SK-N-SH (cell line): ENCODE measurements around the gene FAM110A. TPM values are rescaled to one million over a fixed set of nuclear protein-coding genes. Genes with fewer than 3 reads are reported as not detected.

Experiments
- CTCF ChIA-PET: fragments of 300-600, 350-600 bp; formaldehyde crosslinking; extraction: SDS; loops from one replicate; lab custom pipeline; 2021; lab: Yijun Ruan, JAX
- POLR2A ChIA-PET: fragments of 350-600 bp; sonication (Branson Sonifier 250); formaldehyde crosslinking; extraction: SDS; loops from one replicate; lab custom pipeline; 2020; ENCODE audit warnings: antibody characterized with exemption, inconsistent platforms; lab: Yijun Ruan, JAX
- DNase-seq: peaks from one replicate; pipeline ENCODE4 v3.0.0; 2012
- H2AFZ ChIP-seq: fragments of 200-600 bp; sonication (generic); 2 replicates; pipeline ENCODE4 v1.8.1; 2016; ENCODE audit warnings: antibody characterized with exemption, mild to moderate bottlenecking, low read depth
- H3F3A ChIP-seq: fragments of 200-600 bp; sonication (generic); replicated peaks from 2 replicates; pipeline ENCODE3; 2016; ENCODE audit warnings: antibody characterized with exemption, mild to moderate bottlenecking; ENCODE audit not compliant: insufficient read depth
- H3K27ac ChIP-seq, 2 experiments: fragments of 200-500 bp in 1 of 2; fragments of 200-600 bp in 1 of 2; sonication (Bioruptor generic) in 1 of 2; sonication (generic), shearing (Covaris generic) in 1 of 2; 2 replicates each; pipeline versions ENCODE4 v1.5.1 to v1.6.1; 2014 to 2016; ENCODE audit warnings: low read depth in 2 of 2, inconsistent platforms in 1 of 2, low read length in 1 of 2, mild to moderate bottlenecking in 1 of 2, mixed read lengths in 1 of 2
- H3K27me3 ChIP-seq: fragments of 200-600 bp; sonication (generic), shearing (Covaris generic); 2 replicates; pipeline ENCODE4 v1.6.1; 2016; ENCODE audit warnings: mixed run types; ENCODE audit not compliant: insufficient read depth
- H3K36me3 ChIP-seq, 2 experiments: fragments of 200-500 bp in 1 of 2; fragments of 200-600 bp in 1 of 2; sonication (Bioruptor generic) in 1 of 2; sonication (generic) in 1 of 2; replicated peaks in 1 of 2; 2 replicates each; pipeline versions ENCODE3 to v1.5.1; 2014 to 2016; ENCODE audit warnings: low read length in 1 of 2, mild to moderate bottlenecking in 1 of 2; ENCODE audit not compliant: insufficient read depth in 2 of 2, control insufficient read depth in 1 of 2
- H3K4me1 ChIP-seq, 2 experiments: fragments of 200-500 bp in 1 of 2; fragments of 200-600 bp in 1 of 2; sonication (Bioruptor generic) in 1 of 2; sonication (generic), shearing (Covaris generic) in 1 of 2; 2 replicates each; pipeline versions ENCODE4 v1.5.1 to v1.6.1; 2014 to 2016; ENCODE audit warnings: low read depth in 1 of 2, low read length in 1 of 2, mixed run types in 1 of 2; ENCODE audit not compliant: insufficient read depth in 2 of 2, control insufficient read depth in 1 of 2
- H3K4me2 ChIP-seq: fragments of 200-600 bp; sonication (generic), shearing (Covaris generic); 2 replicates; pipeline ENCODE4 v1.6.1; 2017; ENCODE audit warnings: mixed run types
- H3K4me3 ChIP-seq, 2 experiments: fragments of 200-500 bp in 1 of 2; fragments of 200-600 bp in 1 of 2; sonication (Bioruptor generic) in 1 of 2; sonication (generic), shearing (Covaris generic) in 1 of 2; 2 replicates each; pipeline versions ENCODE4 v1.5.1 to v1.8.1; 2014 to 2016; ENCODE audit warnings: low read depth in 2 of 2, inconsistent platforms in 1 of 2, low read length in 1 of 2, mild to moderate bottlenecking in 1 of 2, mixed read lengths in 1 of 2, moderate library complexity in 1 of 2
- H3K79me2 ChIP-seq: fragments of 200-600 bp; sonication (generic); 2 replicates; pipeline ENCODE4 v1.8.1; 2017; ENCODE audit warnings: mild to moderate bottlenecking; ENCODE audit not compliant: insufficient read depth
- H3K9ac ChIP-seq: fragments of 200-600 bp; sonication (generic); 2 replicates; pipeline ENCODE4 v1.6.1; 2017; ENCODE audit warnings: mixed run types
- H3K9me2 ChIP-seq: fragments of 200-600 bp; sonication (generic); 2 replicates; pipeline ENCODE4 v1.6.1; 2017; ENCODE audit warnings: mixed run types
- H3K9me3 ChIP-seq: fragments of 200-600 bp; sonication (generic); 2 replicates; pipeline ENCODE4 v1.6.1; 2017; ENCODE audit warnings: mixed run types, mild to moderate bottlenecking, moderate library complexity
- H4K20me1 ChIP-seq: fragments of 200-600 bp; sonication (generic); 2 replicates; pipeline ENCODE4 v1.6.1; 2017; ENCODE audit warnings: mild to moderate bottlenecking, mixed run types; ENCODE audit not compliant: insufficient read depth
- CTCF ChIP-seq: fragments of 200-600 bp; sonication (generic); IDR thresholded peaks from 2 replicates; pipeline ENCODE4 v1.6.1; 2017; ENCODE audit warnings: antibody characterized with exemption, mild to moderate bottlenecking, moderate library complexity
- ELF1 ChIP-seq: IDR thresholded peaks from 2 replicates; pipeline ENCODE4 v1.4.0; 2012
- EZH2phosphoT487 ChIP-seq: fragments of 200-600 bp; sonication (generic); IDR thresholded peaks from 2 replicates; pipeline ENCODE4 v1.6.1; 2017; ENCODE audit warnings: low read depth, mixed run types, mild to moderate bottlenecking, antibody characterized with exemption, moderate library complexity, borderline replicate concordance
- FOSL2 ChIP-seq: IDR thresholded peaks from 2 replicates; pipeline ENCODE4 v1.4.0; 2012; ENCODE audit warnings: low read depth, mild to moderate bottlenecking, moderate library complexity, borderline replicate concordance
- GABPA ChIP-seq: IDR thresholded peaks from 2 replicates; pipeline ENCODE4 v1.4.0; 2012; ENCODE audit warnings: low read depth, mild to moderate bottlenecking
- IRF3 ChIP-seq: fragments of 150-350 bp; IDR thresholded peaks from 2 replicates; pipeline ENCODE4 v1.6.1; 2016; ENCODE audit warnings: mild to moderate bottlenecking, low read depth, low read length
- JUND ChIP-seq: IDR thresholded peaks from 2 replicates; pipeline ENCODE4 v1.4.0; 2012
- MEF2A ChIP-seq: IDR thresholded peaks from 2 replicates; pipeline ENCODE4 v1.4.0; 2012; ENCODE audit warnings: low read depth, borderline replicate concordance
- MXI1 ChIP-seq: IDR thresholded peaks from 2 replicates; pipeline ENCODE4 v1.6.1; 2012; ENCODE audit warnings: mild to moderate bottlenecking, low read depth, low read length, improper control_type of control experiment
- NFIC ChIP-seq: IDR thresholded peaks from 2 replicates; pipeline ENCODE4 v1.4.0; 2012; ENCODE audit warnings: borderline replicate concordance
- NRF1 ChIP-seq: IDR thresholded peaks from 2 replicates; pipeline ENCODE4 v1.6.1; 2012; ENCODE audit warnings: low read depth, mild to moderate bottlenecking, low read length
- PBX3 ChIP-seq: IDR thresholded peaks from 2 replicates; pipeline ENCODE4; 2012
- POLR2AphosphoS5 ChIP-seq: IDR thresholded peaks from 2 replicates; pipeline ENCODE4 v1.6.1; 2012; ENCODE audit warnings: low read depth, low read length
- RAD21 ChIP-seq: IDR thresholded peaks from 2 replicates; pipeline ENCODE4 v1.6.1; 2012; ENCODE audit warnings: mild to moderate bottlenecking, low read length
- RCOR1 ChIP-seq: fragments of 150-350 bp; IDR thresholded peaks from 2 replicates; pipeline ENCODE4 v1.6.1; 2017; ENCODE audit warnings: antibody characterized with exemption, low read length
- RXRA ChIP-seq: IDR thresholded peaks from 2 replicates; pipeline ENCODE4 v1.4.0; 2012; ENCODE audit warnings: low read depth, mild to moderate bottlenecking, borderline replicate concordance
- SIN3A ChIP-seq: IDR thresholded peaks from 2 replicates; pipeline ENCODE4 v1.6.1; 2012; ENCODE audit warnings: low read depth, mild to moderate bottlenecking, low read length, moderate library complexity, borderline replicate concordance
- SMC3 ChIP-seq: IDR thresholded peaks from 2 replicates; pipeline ENCODE4 v1.6.1; 2012; ENCODE audit warnings: low read depth, low read length, improper control_type of control experiment
- TAF1 ChIP-seq: IDR thresholded peaks from 2 replicates; pipeline ENCODE4 v1.6.1; 2012; ENCODE audit warnings: low read depth, mild to moderate bottlenecking, low read length, moderate library complexity, borderline replicate concordance
- TCF12 ChIP-seq: IDR thresholded peaks from 2 replicates; pipeline ENCODE4 v1.4.0; 2012
- TEAD4 ChIP-seq: IDR thresholded peaks from 2 replicates; pipeline ENCODE4 v1.4.0; 2012; ENCODE audit warnings: mild to moderate bottlenecking, borderline replicate concordance; ENCODE audit not compliant: insufficient read depth
- YY1 ChIP-seq: IDR thresholded peaks from 2 replicates; pipeline ENCODE4 v1.4.0; 2012; ENCODE audit warnings: low read depth, mild to moderate bottlenecking
- ZBTB33 ChIP-seq: IDR thresholded peaks from 2 replicates; pipeline ENCODE4 v1.4.0; 2012; ENCODE audit warnings: low read depth, borderline replicate concordance
- WGBS: methylation state at CpG from one replicate; pipeline ENCODE4 v1.1.6; 2017; ENCODE audit warnings: low lambda C conversion rate; 5-methylcytosine and 5-hydroxymethylcytosine counted together
- polyA plus RNA-seq, 3 experiments: library from polyadenylated mRNA; depleted of rRNA; stranded (reverse); fragments of >200 nt; gene quantifications; 2 replicates each; pipeline ENCODE4 v1.2.3, GENCODE V29; 2012

FAM110A gene
- polyA plus RNA-seq, 1 of the 3 experiments (the other 2 are of a cell fraction), result 3.8 TPM

GRCh38 chr20:889932-890463 is 56.5 kb downstream of the FAM110A start:
- Histone ChIP-seq H3K79me2 (no peaks in the 10 kb centered on the region), H3K4me1 (peaks cover 0 to 15% of the 10 kb centered on the region in 2 experiments; a peak in 1 of 4 replicates), H3K9ac (no peak overlapping the region), H2AFZ (no peak overlapping the region), H3K4me3 (no peak overlapping the region), H3K36me3 (no peaks in the 10 kb centered on the region), H3K9me2 (no peaks in the 10 kb centered on the region), H3K9me3 (no peaks in the 10 kb centered on the region), H3K27me3 (no peaks in the 10 kb centered on the region; the same call in 1 of the 2 replicates), H4K20me1 (no peaks in the 10 kb centered on the region), H3K27ac (no peak overlapping the region), H3K4me2 (no peak overlapping the region), H3F3A (no peaks in the 10 kb centered on the region)
- no peak for DNase-seq
- 14% methylated on average over 2 of the region's 10 CpGs for WGBS
- CTCF ChIA-PET, result interaction anchor here (1.1 to 1.6 kb wide), 4 partner anchors 19 to 74 kb away, joined by 3 to 4 read pairs (median 4); no protein-coding TSS in a partner anchor
- POLR2A ChIA-PET, result no interaction called here
- TF ChIP-seq TAF1, result no peak
- no peak for TF ChIP-seq NFIC
- TF ChIP-seq ELF1, result no peak
- TF ChIP-seq RAD21, result no peak
- TF ChIP-seq SIN3A, result no peak
- TF ChIP-seq EZH2phosphoT487, result no peak
- no peak for TF ChIP-seq TCF12
- TF ChIP-seq SMC3, result no peak
- no peak for TF ChIP-seq MXI1
- no peak for TF ChIP-seq FOSL2
- no peak for TF ChIP-seq ZBTB33
- no peak for TF ChIP-seq MEF2A
- TF ChIP-seq GABPA, result no peak
- no peak for TF ChIP-seq TEAD4
- no peak for TF ChIP-seq RCOR1
- no peak for TF ChIP-seq RXRA
- no peak for TF ChIP-seq NRF1
- TF ChIP-seq, all 33 proteins: peak for 0

GRCh38 chr20:890666-891057 is 57.1 kb downstream of the FAM110A start:
- Histone ChIP-seq H3F3A (no peaks in the 10 kb centered on the region), H3K27me3 (no peaks in the 10 kb centered on the region; the same call in 1 of the 2 replicates), H3K4me1 (peaks cover 0 to 15% of the 10 kb centered on the region in 2 experiments; a peak in 1 of 4 replicates), H3K27ac (no peak overlapping the region), H3K9ac (no peak overlapping the region), H3K4me2 (no peak overlapping the region), H3K9me3 (no peaks in the 10 kb centered on the region), H3K36me3 (no peaks in the 10 kb centered on the region), H3K9me2 (no peaks in the 10 kb centered on the region), H3K79me2 (no peaks in the 10 kb centered on the region), H4K20me1 (no peaks in the 10 kb centered on the region), H3K4me3 (no peak overlapping the region), H2AFZ (no peak overlapping the region)
- 61% methylated on average over 6 of the region's 6 CpGs for WGBS
- CTCF ChIA-PET, result interaction anchor here (1.1 to 1.6 kb wide), 5 partner anchors 19 to 74 kb away, joined by 3 to 4 read pairs (median 4); no protein-coding TSS in a partner anchor
- DNase-seq, result no peak
- POLR2A ChIA-PET, result no interaction called here
- TF ChIP-seq JUND, result no peak
- TF ChIP-seq ELF1, result no peak
- no peak for TF ChIP-seq POLR2AphosphoS5
- no peak for TF ChIP-seq YY1
- no peak for TF ChIP-seq CTCF
- no peak for TF ChIP-seq IRF3
- TF ChIP-seq EZH2phosphoT487, result no peak
- no peak for TF ChIP-seq PBX3
